HepG2 (cell line): Measurements from ENCODE around the gene GPX2.

Source experiments
- EZH2 ChIP-seq: conservative IDR thresholded peaks from 2 replicates; pipeline ENCODE4 v1.6.1; 2012; ENCODE audit warnings: mild to moderate bottlenecking, low read depth, low read length, moderate library complexity
- PCBP1 ChIP-seq: fragments of 200-400 bp; formaldehyde crosslinking; IDR thresholded peaks from 2 replicates; pipeline ENCODE4 v1.6.1; 2017; ENCODE audit warnings: mild to moderate bottlenecking, low read depth, low read length, borderline replicate concordance
- ZNF530 ChIP-seq: sonication (generic); formaldehyde crosslinking; IDR thresholded peaks from 2 replicates; pipeline ENCODE4 v1.5.0; 2020; ENCODE audit warnings: low read depth, mild to moderate bottlenecking, missing genetic modification reagents
- TF ChIP-seq, protein P1 (sequence below), 2 experiments: sonication (generic) in 1 of 2; formaldehyde crosslinking in 1 of 2; IDR thresholded peaks; 2 replicates each; pipeline versions ENCODE4 v1.4.0 to v1.6.1; 2018 to 2020; ENCODE audit warnings: missing genetic modification reagents in 2 of 2, borderline replicate concordance in 1 of 2, low read depth in 1 of 2, mild to moderate bottlenecking in 1 of 2, missing biosample characterization in 1 of 2
- TF ChIP-seq, protein P2 (sequence below): sonication (generic); formaldehyde crosslinking; IDR thresholded peaks from 2 replicates; pipeline ENCODE4 v1.4.0; 2020; ENCODE audit warnings: mild to moderate bottlenecking, missing genetic modification reagents

DNA sequence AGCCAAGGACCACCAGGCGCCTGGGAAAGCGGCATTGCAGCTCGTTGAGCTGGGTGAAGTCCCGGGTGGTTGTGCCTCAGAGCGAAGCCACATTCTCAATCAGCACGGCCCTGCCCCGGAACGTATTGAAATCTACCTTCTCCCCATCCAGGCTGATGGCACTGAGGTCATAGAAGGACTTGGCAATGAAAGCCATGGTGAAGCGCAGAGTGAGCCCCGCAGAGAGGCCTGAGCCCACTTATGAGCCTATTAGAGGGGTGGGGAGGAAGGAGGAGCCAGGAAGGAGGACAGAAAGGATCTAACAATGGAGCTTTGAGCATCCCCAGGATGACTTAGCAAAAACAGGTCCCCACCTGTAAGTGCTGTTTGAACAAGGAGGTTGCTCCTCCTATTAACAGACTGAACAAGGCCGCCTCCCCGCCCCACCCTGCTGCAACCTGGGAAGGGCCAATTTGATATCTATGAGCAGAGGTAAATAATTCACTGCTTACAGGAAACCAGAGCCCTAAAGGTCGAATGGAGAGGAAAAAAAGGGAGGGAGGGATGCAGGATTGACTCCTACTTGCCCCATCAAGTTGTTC, at the start of gene GPX2:
- TF ChIP-seq ZNF530 (CRISPR knock-in tag): no peak
- TF ChIP-seq, protein P1, sequence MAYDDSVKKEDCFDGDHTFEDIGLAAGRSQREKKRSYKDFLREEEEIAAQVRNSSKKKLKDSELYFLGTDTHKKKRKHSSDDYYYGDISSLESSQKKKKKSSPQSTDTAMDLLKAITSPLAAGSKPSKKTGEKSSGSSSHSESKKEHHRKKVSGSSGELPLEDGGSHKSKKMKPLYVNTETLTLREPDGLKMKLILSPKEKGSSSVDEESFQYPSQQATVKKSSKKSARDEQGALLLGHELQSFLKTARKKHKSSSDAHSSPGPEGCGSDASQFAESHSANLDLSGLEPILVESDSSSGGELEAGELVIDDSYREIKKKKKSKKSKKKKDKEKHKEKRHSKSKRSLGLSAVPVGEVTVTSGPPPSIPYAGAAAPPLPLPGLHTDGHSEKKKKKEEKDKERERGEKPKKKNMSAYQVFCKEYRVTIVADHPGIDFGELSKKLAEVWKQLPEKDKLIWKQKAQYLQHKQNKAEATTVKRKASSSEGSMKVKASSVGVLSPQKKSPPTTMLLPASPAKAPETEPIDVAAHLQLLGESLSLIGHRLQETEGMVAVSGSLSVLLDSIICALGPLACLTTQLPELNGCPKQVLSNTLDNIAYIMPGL (CRISPR knock-in tag; IDR thresholded peaks at IDR 0.05; ENCODE audit: borderline replicate concordance in 1 of 2, low read depth in 1 of 2): 0 out of 4 replicates have a peak, but pooled peaks of 1 of the 2 experiments have one; percentile 18
- TF ChIP-seq, protein P2, sequence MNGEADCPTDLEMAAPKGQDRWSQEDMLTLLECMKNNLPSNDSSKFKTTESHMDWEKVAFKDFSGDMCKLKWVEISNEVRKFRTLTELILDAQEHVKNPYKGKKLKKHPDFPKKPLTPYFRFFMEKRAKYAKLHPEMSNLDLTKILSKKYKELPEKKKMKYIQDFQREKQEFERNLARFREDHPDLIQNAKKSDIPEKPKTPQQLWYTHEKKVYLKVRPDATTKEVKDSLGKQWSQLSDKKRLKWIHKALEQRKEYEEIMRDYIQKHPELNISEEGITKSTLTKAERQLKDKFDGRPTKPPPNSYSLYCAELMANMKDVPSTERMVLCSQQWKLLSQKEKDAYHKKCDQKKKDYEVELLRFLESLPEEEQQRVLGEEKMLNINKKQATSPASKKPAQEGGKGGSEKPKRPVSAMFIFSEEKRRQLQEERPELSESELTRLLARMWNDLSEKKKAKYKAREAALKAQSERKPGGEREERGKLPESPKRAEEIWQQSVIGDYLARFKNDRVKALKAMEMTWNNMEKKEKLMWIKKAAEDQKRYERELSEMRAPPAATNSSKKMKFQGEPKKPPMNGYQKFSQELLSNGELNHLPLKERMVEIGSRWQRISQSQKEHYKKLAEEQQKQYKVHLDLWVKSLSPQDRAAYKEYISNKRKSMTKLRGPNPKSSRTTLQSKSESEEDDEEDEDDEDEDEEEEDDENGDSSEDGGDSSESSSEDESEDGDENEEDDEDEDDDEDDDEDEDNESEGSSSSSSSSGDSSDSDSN (CRISPR knock-in tag): 0 out of 2 replicates have a peak, but pooled peaks have one; percentile 27
- TF ChIP-seq EZH2: no peak
- TF ChIP-seq PCBP1: no peak
